ENCODE measurements around the gene RGS16. TPM values are rescaled to one million over a fixed set of nuclear protein-coding genes. Genes with fewer than 3 reads are reported as not detected.
"Not testable (repeated sequence)": the region's sequence is repeated elsewhere in the genome, so short reads cannot be mapped to it uniquely, and the experiment has no call there.

RGS16 gene
- total RNA-seq, 1 donor from 2014 or later = 12.0 TPM

- ATAC-seq (no peak), DNase-seq (no peak)
- TF ChIP-seq CTCF (IDR thresholded peaks at IDR 0.05) = no peak
- Histone ChIP-seq H3K27me3 (no peaks in the 10 kb centered on the region), H3K4me1 (no peaks in the 10 kb centered on the region), H3K27ac (no peak overlapping the region), H3K9me3 (no peaks in the 10 kb centered on the region), H3K36me3 (no peaks in the 10 kb centered on the region), H3K4me3 (no peak overlapping the region)
- intact Hi-C loops (cut with DNase I) = no loop called here
These were observed 28.8 kb upstream of the RGS16 start for GRCh38 chr1:182633031-182633430.

DNA sequence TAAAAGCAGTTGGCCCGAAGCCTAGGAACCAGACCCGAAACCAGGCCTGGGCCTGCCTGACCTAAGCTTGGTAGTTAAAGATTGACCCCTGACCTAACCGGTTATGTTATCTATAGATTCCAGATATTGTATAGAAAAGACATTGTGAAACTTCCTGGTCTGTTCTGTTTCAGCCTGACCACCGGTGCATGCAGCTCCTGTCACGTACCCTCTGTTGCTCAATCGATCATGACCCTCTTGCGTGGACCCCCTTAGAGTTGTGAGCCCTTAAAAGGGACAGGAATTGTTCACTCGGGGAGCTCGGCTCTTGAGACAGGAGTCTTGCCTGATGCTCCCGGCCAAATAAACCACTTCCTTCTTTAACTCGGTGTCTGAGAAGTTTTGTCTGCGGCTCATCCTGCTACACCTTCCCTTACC, 28.3 kb upstream of the RGS16 start:
- H3K4me3 ChIP-seq; DNase-seq; H3K27me3 ChIP-seq; intact Hi-C loops (cut with DNase I); H3K4me1 ChIP-seq; H3K36me3 ChIP-seq; H3K27ac ChIP-seq; H3K9me3 ChIP-seq; ATAC-seq: not testable (repeated sequence)

GRCh38 chr1:182631954-182632353, 27.8 kb upstream of the RGS16 start:
- Histone ChIP-seq H3K4me3 (no peak overlapping the region), H3K27me3 (no peaks in the 10 kb centered on the region), H3K36me3 (no peaks in the 10 kb centered on the region), H3K27ac (no peak overlapping the region), H3K9me3 (no peaks in the 10 kb centered on the region), H3K4me1 (no peaks in the 10 kb centered on the region)
- ATAC-seq = no peak
- no peak for DNase-seq
- no peak for TF ChIP-seq CTCF (IDR thresholded peaks at IDR 0.05)
- intact Hi-C loops (cut with DNase I) = no loop called here

- DNase-seq (no peak), ATAC-seq (no peak)
- Histone ChIP-seq H3K27me3 (no peaks in the 10 kb centered on the region), H3K9me3 (no peaks in the 10 kb centered on the region), H3K36me3 (no peaks in the 10 kb centered on the region), H3K4me3 (no peak overlapping the region), H3K27ac (no peak overlapping the region), H3K4me1 (no peaks in the 10 kb centered on the region)
- intact Hi-C loops (cut with DNase I) = no loop called here
- TF ChIP-seq CTCF (IDR thresholded peaks at IDR 0.05) = no peak
These were observed 27.0 kb upstream of the RGS16 start for GRCh38 chr1:182631053-182631677.

- intact Hi-C loops (cut with DNase I) = no loop called here
- TF ChIP-seq CTCF (IDR thresholded peaks at IDR 0.05) = no peak
- H3K27ac ChIP-seq = no peak overlapping the region
- no peak overlapping the region for H3K4me3 ChIP-seq
- DNase-seq = no peak
- H3K36me3 ChIP-seq = no peaks in the 10 kb centered on the region
- H3K4me1 ChIP-seq = no peaks in the 10 kb centered on the region
- H3K27me3 ChIP-seq = no peaks in the 10 kb centered on the region
- no peaks in the 10 kb centered on the region for H3K9me3 ChIP-seq
- no peak for ATAC-seq
These were observed 26.4 kb upstream of the RGS16 start for GRCh38 chr1:182630586-182630985.

DNA sequence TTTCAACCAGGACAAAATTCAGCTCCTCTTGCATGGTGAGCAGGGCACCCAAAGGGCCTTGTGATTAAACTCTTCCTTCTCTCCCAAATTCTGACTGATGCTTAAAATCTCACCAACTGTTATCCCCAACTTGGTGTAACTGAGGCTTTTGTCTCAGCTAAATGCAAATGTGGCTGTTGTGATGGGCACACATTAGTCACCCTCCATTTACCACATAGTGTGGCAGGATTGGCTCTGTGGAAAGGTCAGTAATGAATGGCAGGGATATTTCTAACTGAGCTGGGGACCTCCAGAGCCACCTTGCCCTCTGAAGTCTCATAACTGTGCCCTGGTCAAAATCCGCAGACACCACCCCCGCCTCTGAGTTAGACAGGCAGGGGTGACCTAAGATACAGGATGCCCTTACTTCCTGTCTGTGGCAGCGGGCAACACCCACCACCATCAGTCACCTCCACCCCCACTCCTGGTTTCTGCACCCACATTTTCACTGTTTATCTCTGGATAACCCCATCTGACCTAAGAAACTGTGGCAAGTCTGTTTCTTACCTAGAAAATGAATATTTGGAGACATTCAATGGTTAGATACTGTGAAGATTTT, 25.4 kb upstream of the RGS16 start:
- H3K27me3 ChIP-seq = no peaks in the 10 kb centered on the region
- no peaks in the 10 kb centered on the region for H3K36me3 ChIP-seq
- no peaks in the 10 kb centered on the region for H3K9me3 ChIP-seq
- H3K27ac ChIP-seq = no peak overlapping the region
- DNase-seq (no peak), ATAC-seq (peak; percentile 63)
- TF ChIP-seq CTCF (IDR thresholded peaks at IDR 0.05) = no peak
- no peaks in the 10 kb centered on the region for H3K4me1 ChIP-seq
- no peak overlapping the region for H3K4me3 ChIP-seq
- intact Hi-C loops (cut with DNase I) = no loop called here
